Uterus (tissue), 2 donors: ENCODE measurements around the gene SIX2.

Source experiments
- POLR2A ChIP-seq, 2 donors: fragments of 450-650 bp; IDR thresholded peaks; one replicate each; pipeline ENCODE4 v1.6.1; 2016; ENCODE audit warnings: antibody characterized with exemption in 2 of 2, mild to moderate bottlenecking in 1 of 2, moderate library complexity in 1 of 2
- TF ChIP-seq, protein P1 (sequence below), 4 experiments: fragments of 200-600 bp in 2 of 4; fragments of 450-650 bp in 2 of 4; sonication (generic) in 2 of 4; IDR thresholded peaks; one replicate each; pipeline ENCODE4 v1.5.1; 2016 to 2019; ENCODE audit warnings: antibody characterized with exemption in 4 of 4, mild to moderate bottlenecking in 2 of 4, moderate library complexity in 1 of 4

DNA sequence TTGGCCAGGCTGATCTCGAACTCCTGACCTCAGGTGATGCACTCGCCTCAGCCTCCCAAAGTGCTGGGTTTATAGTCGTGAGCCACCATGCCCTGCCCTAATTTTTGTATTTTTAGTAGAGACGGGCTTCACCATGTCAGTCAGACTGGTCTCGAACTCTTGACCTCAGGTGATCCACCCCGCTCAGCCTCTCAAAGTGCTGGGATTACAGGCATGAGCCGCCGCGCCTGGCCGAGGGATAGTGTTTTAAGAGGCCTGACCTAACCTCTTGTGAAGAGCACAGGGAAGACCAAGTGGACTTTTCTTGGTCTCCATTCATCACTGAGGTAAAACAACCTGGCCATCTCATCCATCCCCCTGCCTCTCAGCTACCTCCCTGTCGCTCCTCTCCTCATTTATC, 29.7 kb downstream of the SIX2 start:
- no peak for TF ChIP-seq POLR2A (IDR thresholded peaks at IDR 0.05)
- TF ChIP-seq, protein P1, sequence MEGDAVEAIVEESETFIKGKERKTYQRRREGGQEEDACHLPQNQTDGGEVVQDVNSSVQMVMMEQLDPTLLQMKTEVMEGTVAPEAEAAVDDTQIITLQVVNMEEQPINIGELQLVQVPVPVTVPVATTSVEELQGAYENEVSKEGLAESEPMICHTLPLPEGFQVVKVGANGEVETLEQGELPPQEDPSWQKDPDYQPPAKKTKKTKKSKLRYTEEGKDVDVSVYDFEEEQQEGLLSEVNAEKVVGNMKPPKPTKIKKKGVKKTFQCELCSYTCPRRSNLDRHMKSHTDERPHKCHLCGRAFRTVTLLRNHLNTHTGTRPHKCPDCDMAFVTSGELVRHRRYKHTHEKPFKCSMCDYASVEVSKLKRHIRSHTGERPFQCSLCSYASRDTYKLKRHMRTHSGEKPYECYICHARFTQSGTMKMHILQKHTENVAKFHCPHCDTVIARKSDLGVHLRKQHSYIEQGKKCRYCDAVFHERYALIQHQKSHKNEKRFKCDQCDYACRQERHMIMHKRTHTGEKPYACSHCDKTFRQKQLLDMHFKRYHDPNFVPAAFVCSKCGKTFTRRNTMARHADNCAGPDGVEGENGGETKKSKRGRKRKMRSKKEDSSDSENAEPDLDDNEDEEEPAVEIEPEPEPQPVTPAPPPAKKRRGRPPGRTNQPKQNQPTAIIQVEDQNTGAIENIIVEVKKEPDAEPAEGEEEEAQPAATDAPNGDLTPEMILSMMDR (IDR thresholded peaks at IDR 0.05): no peak
